NCI-H1048 (cell line): Measurements from ENCODE around the gene MLXIPL.
A peak's percentile ranks its signal among the peaks of the same experiment; 100 is the strongest.
"Not testable (repeated sequence)": the region's sequence is repeated elsewhere in the genome, so short reads cannot be mapped to it uniquely, and the experiment has no call there.

Source experiments
- DNase-seq: peaks from one replicate; lab custom pipeline; 2025; lab: John Stamatoyannopoulos, UW

Gene MLXIPL

GRCh38 chr7:73623798-73624668, at the start of gene MLXIPL:
TSS of gene MLXIPL (minus strand) at chr7:73624522. CDS start at chr7:73624492, 30 bp downstream.
- DNase-seq, result peak; percentile 93

- no peak for DNase-seq
These were observed 47.6 kb upstream of the MLXIPL start for GRCh38 chr7:73671857-73672445.

GRCh38 chr7:73671322-73671661, 47.0 kb upstream of the MLXIPL start:
- DNase-seq, result no peak

GRCh38 chr7:73669858-73670385, 45.6 kb upstream of the MLXIPL start:
- DNase-seq, result no peak

- no peak for DNase-seq
These were observed 45.0 kb upstream of the MLXIPL start for GRCh38 chr7:73669288-73669701.

- DNase-seq, result no peak
These were observed 44.5 kb upstream of the MLXIPL start for GRCh38 chr7:73668886-73669230.

GRCh38 chr7:73668103-73668885, 44.0 kb upstream of the MLXIPL start:
- no peak for DNase-seq

GRCh38 chr7:73667344-73668102, 43.2 kb upstream of the MLXIPL start, which contains the start of gene VPS37D:
TSS of gene VPS37D (plus strand) at chr7:73667831. CDS start at chr7:73667959, 128 bp downstream.
- peak; percentile 95 for DNase-seq

GRCh38 chr7:73663033-73663432, 38.7 kb upstream of the MLXIPL start:
- no peak for DNase-seq

GRCh38 chr7:73660594-73660993, 36.3 kb upstream of the MLXIPL start:
- DNase-seq, result not testable (repeated sequence)

GRCh38 chr7:73659983-73660382, 35.7 kb upstream of the MLXIPL start:
- DNase-seq, result no peak

GRCh38 chr7:73655309-73655708, 31.0 kb upstream of the MLXIPL start:
- not testable (repeated sequence) for DNase-seq

- DNase-seq, result no peak
These were observed 28.2 kb upstream of the MLXIPL start for GRCh38 chr7:73652541-73652949.

- DNase-seq, result no peak
These were observed 26.2 kb upstream of the MLXIPL start for GRCh38 chr7:73650524-73650923.

GRCh38 chr7:73649576-73649975, 25.3 kb upstream of the MLXIPL start:
- DNase-seq, result no peak

GRCh38 chr7:73648593-73649332, 24.4 kb upstream of the MLXIPL start:
- DNase-seq, result no peak

- no peak for DNase-seq
These were observed 23.6 kb upstream of the MLXIPL start for GRCh38 chr7:73647725-73648592.

GRCh38 chr7:73646785-73647724, 22.7 kb upstream of the MLXIPL start:
- DNase-seq, result no peak

- no peak for DNase-seq
These were observed 21.4 kb upstream of the MLXIPL start for GRCh38 chr7:73645643-73646174.
